ENCODE measurements around the gene CATSPERD.

DNA sequence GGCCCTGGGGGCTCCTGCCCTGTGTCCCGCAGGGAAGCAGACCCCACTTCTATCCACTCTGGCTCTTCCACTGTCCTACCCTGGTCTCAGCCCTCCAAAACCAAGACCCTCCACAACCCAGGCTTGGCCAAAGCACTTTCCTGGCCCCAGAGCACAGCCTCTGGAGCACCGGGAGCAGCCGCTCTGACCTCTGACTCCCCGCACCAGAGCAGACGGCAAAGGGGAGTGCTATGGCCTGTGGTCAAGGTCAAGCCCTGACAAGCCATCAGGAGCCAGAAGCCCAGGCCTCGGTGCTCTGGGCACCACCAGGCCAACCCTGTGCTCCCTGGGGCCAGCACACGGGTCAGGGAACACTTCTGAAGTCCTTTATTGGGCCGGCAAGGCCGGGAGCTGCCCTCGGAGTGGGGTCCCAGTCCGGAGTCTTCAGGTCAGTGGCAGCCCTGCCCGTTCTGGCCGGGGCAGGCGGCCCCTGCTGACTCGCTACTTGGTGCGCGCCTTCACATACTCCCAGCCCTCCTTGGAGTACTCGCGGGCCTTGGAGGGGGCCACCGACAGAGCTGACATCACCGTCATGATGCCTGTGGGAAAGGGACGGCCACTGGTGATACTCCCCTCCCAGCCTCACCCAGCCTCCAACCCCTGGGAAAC, 42.2 kb upstream of the CATSPERD start:
- TF ChIP-seq EGR1 (IDR thresholded peaks at IDR 0.05) (no peak), TAF1 (IDR thresholded peaks at IDR 0.05; ENCODE audit: low read depth) (no peak), RAD21 (IDR thresholded peaks at IDR 0.05; ENCODE audit: low read depth) (no peak), CREB1 (IDR thresholded peaks at IDR 0.05; ENCODE audit: low read depth) (no peak)
